H1 (cell line): Measurements from ENCODE around the gene BPHL. TPM values are rescaled to one million over a fixed set of nuclear protein-coding genes. Genes with fewer than 3 reads are reported as not detected.
"Not testable (repeated sequence)": the region's sequence is repeated elsewhere in the genome, so short reads cannot be mapped to it uniquely, and the experiment has no call there.

Source experiments
- CTCF ChIA-PET: fragments of 300-600 bp; sonication (Branson Sonifier 250); formaldehyde crosslinking; loops from one replicate; lab custom pipeline; 2021; ENCODE audit not compliant: partially characterized antibody; lab: Charles Lee
- POLR2A ChIA-PET: fragments of 300-600 bp; sonication (Branson Sonifier 250); formaldehyde crosslinking; loops from one replicate; lab custom pipeline; 2021; ENCODE audit warnings: inconsistent platforms; ENCODE audit not compliant: partially characterized antibody; lab: Charles Lee
- DNase-seq, 2 experiments: peaks; one replicate each; pipeline versions ENCODE4 v3.0.0 to v3.0.0-alpha.2; 2010 to 2022; ENCODE audit warnings: low spot score in 2 of 2, low read depth in 1 of 2, mixed read lengths in 1 of 2
- FAIRE-seq: peaks from 2 replicates; lab custom pipeline; 2011; peaks lifted over from hg19 to GRCh38; lab: Jason Lieb, UNC
- H2AFZ ChIP-seq: 2 replicates; pipeline ENCODE4 v1.8.1; 2012; ENCODE audit warnings: low read length, inconsistent platforms
- H2AK5ac ChIP-seq: 2 replicates; pipeline ENCODE4 v1.6.1; 2013; ENCODE audit warnings: low read depth, low read length
- H2BK120ac ChIP-seq: replicated peaks from 2 replicates; pipeline ENCODE3; 2013; ENCODE audit warnings: low read depth, low read length, inconsistent platforms
- H2BK12ac ChIP-seq: 2 replicates; pipeline ENCODE4 v1.6.1; 2013; ENCODE audit warnings: low read depth, low read length
- H2BK15ac ChIP-seq: 2 replicates; pipeline ENCODE4 v1.6.1; 2013; ENCODE audit warnings: low read length
- H2BK20ac ChIP-seq: 2 replicates; pipeline ENCODE4 v1.6.1; 2013; ENCODE audit warnings: low read length
- H2BK5ac ChIP-seq: 2 replicates; pipeline ENCODE4 v1.6.1; 2013; ENCODE audit warnings: low read depth, low read length
- H3K14ac ChIP-seq: 2 replicates; pipeline ENCODE4 v1.6.1; 2013; ENCODE audit warnings: inconsistent platforms; ENCODE audit not compliant: insufficient read length
- H3K18ac ChIP-seq: 2 replicates; pipeline ENCODE4 v1.6.1; 2013; ENCODE audit warnings: low read length; ENCODE audit errors: extremely low read depth
- H3K23ac ChIP-seq: 2 replicates; pipeline ENCODE4 v1.6.1; 2013; ENCODE audit warnings: inconsistent platforms; ENCODE audit not compliant: insufficient read length
- H3K23me2 ChIP-seq: 2 replicates; pipeline ENCODE4 v1.6.1; 2013; ENCODE audit warnings: low read depth, low read length
- H3K27ac ChIP-seq: 2 replicates; pipeline ENCODE4 v1.6.1; 2011; ENCODE audit warnings: low read depth, low read length, inconsistent platforms
- H3K27me3 ChIP-seq, 4 experiments: replicated peaks in 1 of 4; 1 replicate in 1 of 4; 2 replicates in 3 of 4; pipeline versions ENCODE4 v1.6.1 to v1.8.1; 2011 to 2013; ENCODE audit warnings: low read length in 3 of 4, mild to moderate bottlenecking in 3 of 4, inconsistent platforms in 2 of 4, mixed read lengths in 2 of 4, moderate library complexity in 1 of 4; ENCODE audit not compliant: control insufficient read depth in 3 of 4, insufficient read depth in 3 of 4; ENCODE audit errors: extremely low read depth in 1 of 4
- H3K36me3 ChIP-seq, 4 experiments: 2 replicates each; pipeline versions ENCODE4 v1.6.1 to v1.8.1; 2011 to 2013; ENCODE audit warnings: mild to moderate bottlenecking in 4 of 4, low read length in 3 of 4, moderate library complexity in 2 of 4, control low read depth in 1 of 4, inconsistent platforms in 1 of 4; ENCODE audit not compliant: insufficient read depth in 4 of 4, control insufficient read depth in 2 of 4
- H3K4ac ChIP-seq: replicated peaks from 2 replicates; pipeline ENCODE3; 2013; ENCODE audit warnings: low read length, low read depth, mixed read lengths, inconsistent platforms; ENCODE audit not compliant: insufficient read length
- H3K4me1 ChIP-seq, 4 experiments: replicated peaks in 1 of 4; 1 replicate in 1 of 4; 2 replicates in 3 of 4; pipeline versions ENCODE4 v1.6.1 to v1.8.1; 2011 to 2013; ENCODE audit warnings: low read length in 3 of 4, inconsistent platforms in 2 of 4, mixed read lengths in 1 of 4; ENCODE audit not compliant: insufficient read depth in 4 of 4, control insufficient read depth in 3 of 4
- H3K4me2 ChIP-seq, 2 experiments: 2 replicates each; pipeline versions ENCODE4 v1.6.1 to v1.8.1; 2011 to 2013; ENCODE audit warnings: low read depth in 2 of 2, low read length in 2 of 2, control low read depth in 1 of 2, inconsistent platforms in 1 of 2, mild to moderate bottlenecking in 1 of 2; ENCODE audit not compliant: insufficient read depth in 1 of 2
- H3K4me3 ChIP-seq, 4 experiments: fragments of 200-600, 300-600 bp in 1 of 4; sonication (generic), shearing (Covaris generic), sonication (Bioruptor Twin) in 1 of 4; 2 replicates each; pipeline versions ENCODE4 v1.5.1 to v1.8.1; 2011 to 2016; ENCODE audit warnings: low read length in 4 of 4, low read depth in 3 of 4, control low read depth in 2 of 4, inconsistent platforms in 2 of 4, mild to moderate bottlenecking in 2 of 4, mixed read lengths in 1 of 4, moderate library complexity in 1 of 4; ENCODE audit not compliant: insufficient read depth in 2 of 4; ENCODE audit errors: extremely low read depth in 1 of 4
- H3K56ac ChIP-seq: replicated peaks from 2 replicates; pipeline ENCODE3; 2013; ENCODE audit warnings: low read depth, mild to moderate bottlenecking, mixed read lengths, low read length, inconsistent platforms; ENCODE audit not compliant: insufficient read length
- H3K79me1 ChIP-seq: 2 replicates; pipeline ENCODE4 v1.6.1; 2013; ENCODE audit warnings: low read depth, low read length, control low read depth
- H3K79me2 ChIP-seq, 2 experiments: 2 replicates each; pipeline versions ENCODE4 v1.6.1 to v1.8.1; 2012 to 2013; ENCODE audit warnings: low read length in 2 of 2, mild to moderate bottlenecking in 2 of 2, inconsistent platforms in 1 of 2; ENCODE audit not compliant: insufficient read depth in 2 of 2, control insufficient read depth in 1 of 2
- H3K9ac ChIP-seq, 4 experiments: replicated peaks in 1 of 4; 1 replicate in 1 of 4; 2 replicates in 3 of 4; pipeline versions ENCODE4 v1.6.1 to v1.8.1; 2011 to 2013; ENCODE audit warnings: low read depth in 3 of 4, low read length in 3 of 4, control low read depth in 2 of 4, mild to moderate bottlenecking in 2 of 4, moderate library complexity in 2 of 4, inconsistent platforms in 1 of 4; ENCODE audit errors: extremely low read depth in 1 of 4
- H3K9me3 ChIP-seq, 2 experiments: 2 replicates each; pipeline versions ENCODE4 v1.6.1 to v1.8.1; 2012 to 2013; ENCODE audit warnings: mild to moderate bottlenecking in 2 of 2, moderate library complexity in 2 of 2, control low read depth in 1 of 2, inconsistent platforms in 1 of 2, low read depth in 1 of 2, low read length in 1 of 2, mixed read lengths in 1 of 2; ENCODE audit not compliant: insufficient read depth in 2 of 2
- H4K20me1 ChIP-seq, 2 experiments: replicated peaks in 1 of 2; 2 replicates each; pipeline versions ENCODE3 to v1.8.1; 2011 to 2013; ENCODE audit warnings: inconsistent platforms in 2 of 2, low read length in 2 of 2, mild to moderate bottlenecking in 1 of 2; ENCODE audit not compliant: insufficient read depth in 2 of 2, control insufficient read depth in 1 of 2
- H4K5ac ChIP-seq: 2 replicates; pipeline ENCODE4 v1.6.1; 2013; ENCODE audit warnings: low read length, low read depth, mixed read lengths, inconsistent platforms; ENCODE audit not compliant: insufficient read length
- H4K8ac ChIP-seq: 2 replicates; pipeline ENCODE4 v1.8.0; 2013; ENCODE audit warnings: mild to moderate bottlenecking, moderate library complexity, low read length, inconsistent platforms; ENCODE audit not compliant: insufficient read depth; ENCODE audit errors: extremely low read depth
- H4K91ac ChIP-seq: replicated peaks from 2 replicates; pipeline ENCODE3; 2013; ENCODE audit warnings: low read length, mixed read lengths, inconsistent platforms; ENCODE audit not compliant: insufficient read length
- WGBS, 2 experiments: shearing (Covaris generic) in 1 of 2; methylation state at CpG; one replicate each; pipeline versions ENCODE4 v1.1.6 to v1.1.7; 2013 to 2015; ENCODE audit warnings: low lambda C conversion rate in 2 of 2, mixed read lengths in 2 of 2, inconsistent platforms in 1 of 2, low coverage in 1 of 2, missing lambda C conversion rate in 1 of 2; ENCODE audit not compliant: insufficient replicate concordance in 2 of 2, insufficient coverage in 1 of 2, insufficient read length in 1 of 2; ENCODE audit errors: extremely low coverage in 1 of 2, missing lambda C conversion rate in 1 of 2; 5-methylcytosine and 5-hydroxymethylcytosine counted together
- polyA plus RNA-seq, 7 experiments: library from polyadenylated mRNA; depleted of rRNA in 3 of 7; stranded (reverse) in 5 of 7; unstranded in 2 of 7; fragments of >200 nt in 5 of 7; fragments of 200-250 nt in 2 of 7; gene quantifications; 1 replicate in 5 of 7; 2 replicates in 1 of 7; 4 replicates in 1 of 7; pipeline versions ENCODE4 v1.2.1 to v1.2.3, GENCODE V29; 2011 to 2013; ENCODE audit warnings: missing spikeins in 2 of 7, mixed read lengths in 2 of 7
- total RNA-seq: library from RNA; stranded (reverse); fragmentation: NEBNext Ultra II Directional; extraction: Animal tissue kit (Norgen Biotek cat#: 25700); gene quantifications from 2 replicates; pipeline ENCODE4 v1.2.1, GENCODE V29; 2021

Gene BPHL
- total and polyA plus RNA-seq, 2 of the 8 experiments (the other 6 are each of a cell fraction or from before 2014, with no cell fraction given): 24.4 to 36.4 TPM

- not testable (repeated sequence) for H2BK5ac ChIP-seq, H2BK15ac ChIP-seq, H3K27me3 ChIP-seq, H4K8ac ChIP-seq, H2BK120ac ChIP-seq, H3K14ac ChIP-seq, H3K4ac ChIP-seq, H3K9me3 ChIP-seq, H3K27ac ChIP-seq, DNase-seq, H2BK20ac ChIP-seq, H3K4me2 ChIP-seq, H3K56ac ChIP-seq, H3K79me1 ChIP-seq, H4K5ac ChIP-seq, H3K9ac ChIP-seq, H2BK12ac ChIP-seq, H4K91ac ChIP-seq, H3K18ac ChIP-seq, FAIRE-seq, H4K20me1 ChIP-seq, H3K23me2 ChIP-seq, H3K23ac ChIP-seq, H3K4me3 ChIP-seq, H2AFZ ChIP-seq, H2AK5ac ChIP-seq
- Histone ChIP-seq H3K36me3 (peaks cover 0 to 66% (median 34%) of the 10 kb centered on the region in 4 experiments), H3K79me2 (peaks cover 0 to 15% of the 10 kb centered on the region in 2 experiments; a peak in 2 of 4 replicates), H3K4me1 (peaks cover 1 to 17% (median 8%) of the 10 kb centered on the region in 4 experiments; a peak in 6 of 7 replicates)
- 97% methylated on average over 8 of the region's 8 CpGs; no CpG with 5 or more reads in 1 of the 2 experiments for WGBS, 2 experiments
- POLR2A ChIA-PET: interaction anchor here (0.7 kb wide), 1 partner anchor 89 kb away, joined by 3 read pairs; no protein-coding TSS in a partner anchor
- CTCF ChIA-PET: interaction anchor here (1.6 kb wide), 1 partner anchor 15 kb away, joined by 3 read pairs; no protein-coding TSS in a partner anchor
Measured at GRCh38 chr6:3078952-3079351, 39.6 kb upstream of the BPHL start.
